HL-60 (cell line): ENCODE data around the gene TRABD2B.

Source experiments
- DNase-seq, 2 experiments: peaks; one replicate each; pipeline ENCODE4 v3.0.0-alpha.2; 2010 to 2020; ENCODE audit warnings: low read depth in 1 of 2, low spot score in 1 of 2
- H3K27ac ChIP-seq: fragments of 250-450 bp; sonication (Bioruptor Pico); replicated peaks from 2 replicates; pipeline ENCODE4 v1.5.1; 2020; ENCODE audit warnings: mild to moderate bottlenecking, moderate library complexity
- H3K27me3 ChIP-seq: fragments of 250-450 bp; sonication (Bioruptor Pico); 2 replicates; pipeline ENCODE4 v1.5.1; 2021; ENCODE audit warnings: mild to moderate bottlenecking, moderate library complexity; ENCODE audit not compliant: insufficient read depth, poor library complexity, severe bottlenecking
- H3K4me3 ChIP-seq: replicated peaks from 2 replicates; pipeline ENCODE4 v1.5.1; 2011; ENCODE audit warnings: mild to moderate bottlenecking, control low read depth, low read length; ENCODE audit not compliant: insufficient read depth
- GABPA ChIP-seq: IDR thresholded peaks from 2 replicates; pipeline ENCODE4 v1.6.1; 2012; ENCODE audit warnings: low read depth
- POLR2AphosphoS5 ChIP-seq: IDR thresholded peaks from 2 replicates; pipeline ENCODE4 v1.6.1; 2012; ENCODE audit warnings: low read depth
- SPI1 ChIP-seq: IDR thresholded peaks from 2 replicates; pipeline ENCODE4 v1.6.1; 2012; ENCODE audit warnings: low read depth, mild to moderate bottlenecking, borderline replicate concordance
- TF ChIP-seq, protein P1 (sequence below): IDR thresholded peaks from one replicate; pipeline ENCODE4 v1.5.1; 2011; ENCODE audit warnings: low read length, control low read depth, inconsistent platforms; ENCODE audit not compliant: insufficient read depth
- TF ChIP-seq, protein P2 (sequence below): IDR thresholded peaks from 2 replicates; pipeline ENCODE4 v1.6.1; 2012; ENCODE audit warnings: low read depth; ENCODE audit not compliant: insufficient replicate concordance

TRABD2B gene

GRCh38 chr1:48001696-48002095 is 4.5 kb upstream of the TRABD2B start:
- DNase-seq: no peak
- H3K27me3 ChIP-seq: peaks cover 6% of the 10 kb centered on the region
- no peak overlapping the region for H3K4me3 ChIP-seq
- no peak overlapping the region for H3K27ac ChIP-seq
- TF ChIP-seq GABPA: no peak
- no peak for TF ChIP-seq SPI1
- TF ChIP-seq, protein P1, sequence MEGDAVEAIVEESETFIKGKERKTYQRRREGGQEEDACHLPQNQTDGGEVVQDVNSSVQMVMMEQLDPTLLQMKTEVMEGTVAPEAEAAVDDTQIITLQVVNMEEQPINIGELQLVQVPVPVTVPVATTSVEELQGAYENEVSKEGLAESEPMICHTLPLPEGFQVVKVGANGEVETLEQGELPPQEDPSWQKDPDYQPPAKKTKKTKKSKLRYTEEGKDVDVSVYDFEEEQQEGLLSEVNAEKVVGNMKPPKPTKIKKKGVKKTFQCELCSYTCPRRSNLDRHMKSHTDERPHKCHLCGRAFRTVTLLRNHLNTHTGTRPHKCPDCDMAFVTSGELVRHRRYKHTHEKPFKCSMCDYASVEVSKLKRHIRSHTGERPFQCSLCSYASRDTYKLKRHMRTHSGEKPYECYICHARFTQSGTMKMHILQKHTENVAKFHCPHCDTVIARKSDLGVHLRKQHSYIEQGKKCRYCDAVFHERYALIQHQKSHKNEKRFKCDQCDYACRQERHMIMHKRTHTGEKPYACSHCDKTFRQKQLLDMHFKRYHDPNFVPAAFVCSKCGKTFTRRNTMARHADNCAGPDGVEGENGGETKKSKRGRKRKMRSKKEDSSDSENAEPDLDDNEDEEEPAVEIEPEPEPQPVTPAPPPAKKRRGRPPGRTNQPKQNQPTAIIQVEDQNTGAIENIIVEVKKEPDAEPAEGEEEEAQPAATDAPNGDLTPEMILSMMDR: no peak
- TF ChIP-seq, protein P2, sequence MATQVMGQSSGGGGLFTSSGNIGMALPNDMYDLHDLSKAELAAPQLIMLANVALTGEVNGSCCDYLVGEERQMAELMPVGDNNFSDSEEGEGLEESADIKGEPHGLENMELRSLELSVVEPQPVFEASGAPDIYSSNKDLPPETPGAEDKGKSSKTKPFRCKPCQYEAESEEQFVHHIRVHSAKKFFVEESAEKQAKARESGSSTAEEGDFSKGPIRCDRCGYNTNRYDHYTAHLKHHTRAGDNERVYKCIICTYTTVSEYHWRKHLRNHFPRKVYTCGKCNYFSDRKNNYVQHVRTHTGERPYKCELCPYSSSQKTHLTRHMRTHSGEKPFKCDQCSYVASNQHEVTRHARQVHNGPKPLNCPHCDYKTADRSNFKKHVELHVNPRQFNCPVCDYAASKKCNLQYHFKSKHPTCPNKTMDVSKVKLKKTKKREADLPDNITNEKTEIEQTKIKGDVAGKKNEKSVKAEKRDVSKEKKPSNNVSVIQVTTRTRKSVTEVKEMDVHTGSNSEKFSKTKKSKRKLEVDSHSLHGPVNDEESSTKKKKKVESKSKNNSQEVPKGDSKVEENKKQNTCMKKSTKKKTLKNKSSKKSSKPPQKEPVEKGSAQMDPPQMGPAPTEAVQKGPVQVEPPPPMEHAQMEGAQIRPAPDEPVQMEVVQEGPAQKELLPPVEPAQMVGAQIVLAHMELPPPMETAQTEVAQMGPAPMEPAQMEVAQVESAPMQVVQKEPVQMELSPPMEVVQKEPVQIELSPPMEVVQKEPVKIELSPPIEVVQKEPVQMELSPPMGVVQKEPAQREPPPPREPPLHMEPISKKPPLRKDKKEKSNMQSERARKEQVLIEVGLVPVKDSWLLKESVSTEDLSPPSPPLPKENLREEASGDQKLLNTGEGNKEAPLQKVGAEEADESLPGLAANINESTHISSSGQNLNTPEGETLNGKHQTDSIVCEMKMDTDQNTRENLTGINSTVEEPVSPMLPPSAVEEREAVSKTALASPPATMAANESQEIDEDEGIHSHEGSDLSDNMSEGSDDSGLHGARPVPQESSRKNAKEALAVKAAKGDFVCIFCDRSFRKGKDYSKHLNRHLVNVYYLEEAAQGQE: no peak
- no peak for TF ChIP-seq POLR2AphosphoS5

- DNase-seq: no peak
- peaks cover 11% of the 10 kb centered on the region for H3K27me3 ChIP-seq
- H3K4me3 ChIP-seq: no peak overlapping the region
- TF ChIP-seq GABPA (no peak), POLR2AphosphoS5 (no peak), SPI1 (no peak)
- TF ChIP-seq, protein P2: no peak
- TF ChIP-seq, protein P1: no peak
- no peak overlapping the region for H3K27ac ChIP-seq
Observed at GRCh38 chr1:48000883-48001282, 3.7 kb upstream of the TRABD2B start.

GRCh38 chr1:47999097-47999496 is 1.9 kb upstream of the TRABD2B start:
- Histone ChIP-seq H3K4me3 (no peak overlapping the region), H3K27me3 (peaks cover 16% of the 10 kb centered on the region), H3K27ac (no peak overlapping the region)
- no peak for DNase-seq
- TF ChIP-seq SPI1 (no peak), GABPA (no peak), POLR2AphosphoS5 (no peak)
- TF ChIP-seq, protein P2: no peak
- TF ChIP-seq, protein P1: no peak
